Activated CD4-positive, CD25-positive, alpha-beta regulatory T cell treated with anti-CD3 and anti-CD28 coated beads, Interleukin-2, amount 50 U/mL, for 72 hours (primary cell): ENCODE measurements around the gene CARM1.
"Not testable (repeated sequence)": the region's sequence is repeated elsewhere in the genome, so short reads cannot be mapped to it uniquely, and the experiment has no call there.

Experiments
- DNase-seq: peaks from one replicate; pipeline ENCODE4 v3.0.0; 2021

Gene CARM1

DNA sequence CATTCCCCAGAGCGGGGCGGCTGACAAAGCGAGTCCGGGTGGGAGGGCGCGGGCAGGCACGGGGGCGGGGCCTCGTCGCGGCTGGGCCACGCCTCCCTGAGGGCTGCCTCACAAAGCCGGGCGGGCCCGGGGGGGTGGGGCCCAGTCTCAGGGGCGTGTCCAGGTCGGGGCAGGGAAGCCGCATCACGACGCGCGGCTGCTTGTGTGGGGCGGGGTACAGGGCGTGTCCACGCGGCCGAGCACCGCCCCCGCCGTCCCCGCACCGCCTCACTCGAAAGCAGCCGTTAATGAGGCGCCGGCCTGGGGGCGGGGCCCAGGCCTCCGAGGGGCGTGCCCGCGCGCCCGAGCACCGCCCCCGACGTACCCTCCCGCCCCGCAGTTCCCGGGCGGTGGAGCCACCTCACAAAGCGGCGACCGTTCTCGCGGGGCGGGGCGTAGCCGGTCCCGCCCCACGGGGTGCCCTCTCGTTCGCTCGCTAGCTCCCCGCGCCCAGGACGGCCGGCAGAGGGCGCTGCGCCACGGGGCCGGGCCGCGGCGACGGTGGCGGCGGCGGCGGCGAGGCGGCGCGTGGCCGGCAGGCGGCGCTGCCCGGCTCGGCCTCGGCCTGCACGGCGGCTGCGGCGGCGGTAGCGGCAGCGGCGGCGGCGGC, at the start of gene CARM1:
Gene CARM1, plus strand, starts transcription at position 599 of the 649 bp plus-strand sequence. CDS start 150 bp downstream, outside the sequence.
- DNase-seq = peak; percentile 99

- DNase-seq = no peak
Measured at GRCh38 chr19:10823690-10824089, 47.7 kb upstream of the CARM1 start.

DNA sequence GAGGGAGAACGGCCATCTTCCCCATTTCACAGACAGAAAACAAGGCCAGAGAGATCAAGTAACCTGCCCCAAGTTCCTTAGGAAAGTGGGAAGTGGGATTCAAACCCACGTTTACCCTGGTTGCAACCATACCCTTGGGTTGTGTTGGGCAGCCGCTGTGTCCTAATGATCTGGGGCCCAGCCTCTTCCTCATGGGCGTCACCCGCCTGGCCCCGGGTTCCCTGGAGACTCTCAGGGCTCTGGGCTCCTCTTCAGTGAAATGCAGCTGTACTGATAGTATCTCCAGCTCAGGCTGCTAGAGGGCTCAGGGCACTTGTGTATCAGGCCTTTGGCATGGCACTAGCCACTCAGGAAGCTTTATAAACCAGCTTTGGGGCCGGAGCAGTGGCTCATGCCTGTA, 45.1 kb upstream of the CARM1 start:
- no peak for DNase-seq

DNA sequence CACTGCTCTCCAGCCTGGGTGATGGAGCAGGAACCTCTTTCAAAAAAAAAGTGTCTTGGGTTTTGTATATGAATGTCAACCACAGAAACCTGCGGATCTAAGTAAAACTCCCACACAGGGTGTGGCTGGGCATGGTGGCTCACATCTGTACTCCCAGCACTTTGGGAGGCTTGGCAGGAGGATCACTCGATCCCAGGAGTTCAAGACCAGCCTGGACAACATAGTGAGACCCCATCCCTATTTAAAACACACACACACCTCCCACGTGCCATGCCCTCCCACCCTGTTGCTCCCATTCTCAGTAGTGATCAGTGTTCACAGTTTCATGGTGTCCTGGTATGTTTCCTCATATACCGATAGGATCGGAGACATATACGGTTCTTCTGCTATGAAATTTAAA, 44.5 kb upstream of the CARM1 start:
- DNase-seq = no peak

- DNase-seq = no peak
Measured at GRCh38 chr19:10828981-10829821, 42.2 kb upstream of the CARM1 start.

- DNase-seq = no peak
Measured at GRCh38 chr19:10829967-10830366, 41.4 kb upstream of the CARM1 start.

DNA sequence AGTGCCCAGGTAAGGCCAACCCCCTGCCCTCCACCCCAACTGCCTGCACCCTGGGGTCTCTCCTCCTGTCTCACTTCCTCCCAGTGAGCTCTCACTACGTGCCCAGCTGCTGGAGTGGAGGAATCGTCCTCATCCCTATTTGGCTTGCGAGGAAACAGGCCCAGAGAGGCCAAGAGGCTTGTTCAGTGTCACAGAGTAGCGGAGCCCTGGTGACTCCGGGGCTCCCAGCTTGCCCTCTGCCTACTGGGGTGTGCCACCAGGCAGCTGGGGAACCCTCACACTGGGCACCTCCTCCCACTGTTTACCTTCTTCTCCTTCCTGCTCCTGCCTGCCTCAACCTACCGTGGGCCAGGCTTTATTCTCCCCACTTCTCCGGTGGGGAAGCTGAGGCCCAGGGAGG, 41.0 kb upstream of the CARM1 start:
- DNase-seq = no peak

DNA sequence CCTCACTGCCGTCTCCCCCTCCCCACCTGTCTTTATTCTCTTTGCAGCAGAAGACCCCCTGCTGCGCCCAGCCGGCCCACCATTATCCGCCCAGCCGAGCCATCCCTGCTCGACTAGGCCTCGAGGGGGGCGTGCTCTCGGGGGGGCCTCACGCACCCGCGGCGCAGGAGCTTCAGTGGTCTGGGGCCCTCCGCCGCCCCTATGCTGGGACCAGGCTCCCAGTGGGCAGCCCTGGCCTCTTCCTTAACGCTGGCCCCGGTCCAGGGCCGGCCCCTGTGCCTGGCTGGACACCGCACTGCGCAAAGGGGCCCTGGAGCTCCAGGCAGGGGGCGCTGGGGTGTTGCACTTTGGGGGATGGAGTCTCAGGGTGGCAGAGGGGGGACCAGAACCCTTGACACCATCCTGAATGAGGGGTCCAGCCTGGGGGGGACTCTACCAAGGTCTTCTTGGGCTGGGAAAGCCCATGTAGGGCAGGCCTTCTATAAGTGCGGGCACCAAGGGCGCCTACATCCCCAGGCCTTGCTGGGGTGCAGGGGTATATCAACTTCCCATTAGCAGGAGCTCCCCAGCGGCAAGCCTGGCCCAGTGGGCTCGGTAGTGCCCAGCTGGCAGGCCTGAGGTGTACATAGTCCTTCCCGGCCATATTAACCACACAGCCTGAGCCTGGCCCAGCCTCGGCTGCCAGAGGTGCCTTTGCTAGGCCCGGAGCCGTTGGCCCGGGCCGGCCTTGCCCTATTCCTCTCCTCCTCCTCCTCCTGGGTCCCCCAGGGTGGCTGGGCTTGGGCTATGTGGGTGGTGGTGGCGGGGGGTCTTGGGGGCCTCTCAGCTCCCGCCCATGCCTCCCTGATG, 40.2 kb upstream of the CARM1 start:
- DNase-seq = no peak

DNA sequence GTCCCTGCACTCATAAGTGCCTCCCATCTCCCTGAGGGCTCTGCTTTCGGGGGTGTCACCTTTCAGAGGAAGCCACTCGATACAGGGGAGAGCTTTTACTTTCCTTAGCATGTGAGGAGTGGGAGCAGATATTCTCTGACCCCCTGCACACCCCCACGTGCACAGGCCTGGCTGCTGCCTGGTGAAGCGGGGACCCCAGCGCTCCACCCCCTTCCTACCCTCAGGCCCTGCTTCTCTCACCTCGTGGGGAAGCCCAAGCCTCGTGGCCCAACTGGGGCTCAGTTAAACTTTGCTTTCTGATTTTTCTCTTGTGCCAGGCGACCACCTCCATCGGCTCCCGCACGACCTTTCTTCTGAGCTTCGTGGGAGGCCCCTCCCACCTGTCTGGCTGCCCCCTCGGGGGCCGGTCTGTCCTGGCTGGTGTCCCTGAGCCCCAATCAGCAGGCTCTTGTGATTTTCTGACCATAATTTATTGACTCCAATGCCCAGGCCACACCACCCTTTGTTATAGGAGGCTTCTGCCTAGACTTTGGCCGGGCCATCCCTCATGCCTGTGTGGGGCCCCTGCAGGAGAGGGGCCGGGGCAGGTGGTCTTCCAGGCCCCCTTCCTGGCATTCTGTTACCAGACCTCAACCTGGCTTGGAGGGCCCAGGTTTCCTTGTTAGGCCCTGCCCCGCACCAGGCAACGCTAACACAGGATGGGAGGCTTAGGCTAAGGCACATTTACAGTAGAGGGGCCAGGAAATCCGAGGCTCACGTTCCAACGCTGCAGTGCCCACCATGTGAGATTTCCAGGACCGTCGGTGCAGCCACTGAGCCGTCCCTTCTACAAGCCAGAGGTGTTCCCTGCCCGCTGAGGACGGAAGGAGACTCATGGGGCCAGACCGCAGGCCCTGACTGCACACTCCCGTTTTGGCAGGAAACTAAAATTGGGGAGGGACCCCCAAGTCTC, 39.1 kb upstream of the CARM1 start:
- DNase-seq = no peak

DNA sequence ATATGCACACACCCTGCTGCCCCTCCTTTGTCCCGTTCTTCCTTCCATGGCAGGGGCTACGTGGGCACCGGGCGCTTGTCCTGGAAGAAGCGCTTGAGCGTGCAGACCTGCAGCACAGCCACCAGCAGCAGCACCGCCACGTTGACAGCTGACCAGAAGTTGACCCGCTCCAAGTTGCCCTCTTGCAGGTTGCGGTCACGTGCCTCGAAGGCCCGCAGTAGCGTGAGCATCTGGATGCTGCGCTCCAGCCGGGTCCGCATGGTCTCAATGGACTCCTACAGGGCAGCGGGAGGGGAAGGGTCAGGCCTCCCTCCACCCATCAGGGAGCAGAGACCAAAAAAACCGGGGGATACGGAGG, 38.4 kb upstream of the CARM1 start:
- no peak for DNase-seq

- DNase-seq = no peak
Measured at GRCh38 chr19:10835089-10835753, 36.1 kb upstream of the CARM1 start.

GRCh38 chr19:10835754-10836478, 35.4 kb upstream of the CARM1 start, which contains the start of gene TMED1:
TSS of gene TMED1 (minus strand) at chr19:10836212. CDS start at chr19:10836191, 21 bp downstream.
- peak; percentile 98 for DNase-seq

- DNase-seq = peak; percentile 81
Measured at GRCh38 chr19:10836479-10837330, 34.6 kb upstream of the CARM1 start.

DNA sequence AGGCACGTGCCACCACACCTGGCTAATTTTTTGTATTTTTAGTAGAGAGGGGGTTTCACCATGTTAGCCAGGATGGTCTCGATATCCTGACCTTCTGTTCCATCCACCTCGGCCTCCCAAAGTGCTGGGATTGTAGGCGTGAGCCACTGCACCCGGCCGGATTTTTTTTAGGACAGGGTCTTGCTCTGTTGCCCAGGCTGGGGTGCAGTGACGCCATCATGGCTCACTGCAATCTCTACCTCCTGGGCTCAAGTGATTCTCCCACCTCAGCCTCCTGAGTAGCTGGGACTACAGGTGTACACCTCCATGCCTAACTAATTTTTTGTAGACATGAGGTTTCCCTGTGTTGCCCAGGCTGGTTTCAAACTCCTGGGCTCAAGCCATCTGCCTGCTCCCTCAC, 33.7 kb upstream of the CARM1 start:
- not testable (repeated sequence) for DNase-seq

- no peak for DNase-seq
Measured at GRCh38 chr19:10838377-10838776, 33.0 kb upstream of the CARM1 start.

DNA sequence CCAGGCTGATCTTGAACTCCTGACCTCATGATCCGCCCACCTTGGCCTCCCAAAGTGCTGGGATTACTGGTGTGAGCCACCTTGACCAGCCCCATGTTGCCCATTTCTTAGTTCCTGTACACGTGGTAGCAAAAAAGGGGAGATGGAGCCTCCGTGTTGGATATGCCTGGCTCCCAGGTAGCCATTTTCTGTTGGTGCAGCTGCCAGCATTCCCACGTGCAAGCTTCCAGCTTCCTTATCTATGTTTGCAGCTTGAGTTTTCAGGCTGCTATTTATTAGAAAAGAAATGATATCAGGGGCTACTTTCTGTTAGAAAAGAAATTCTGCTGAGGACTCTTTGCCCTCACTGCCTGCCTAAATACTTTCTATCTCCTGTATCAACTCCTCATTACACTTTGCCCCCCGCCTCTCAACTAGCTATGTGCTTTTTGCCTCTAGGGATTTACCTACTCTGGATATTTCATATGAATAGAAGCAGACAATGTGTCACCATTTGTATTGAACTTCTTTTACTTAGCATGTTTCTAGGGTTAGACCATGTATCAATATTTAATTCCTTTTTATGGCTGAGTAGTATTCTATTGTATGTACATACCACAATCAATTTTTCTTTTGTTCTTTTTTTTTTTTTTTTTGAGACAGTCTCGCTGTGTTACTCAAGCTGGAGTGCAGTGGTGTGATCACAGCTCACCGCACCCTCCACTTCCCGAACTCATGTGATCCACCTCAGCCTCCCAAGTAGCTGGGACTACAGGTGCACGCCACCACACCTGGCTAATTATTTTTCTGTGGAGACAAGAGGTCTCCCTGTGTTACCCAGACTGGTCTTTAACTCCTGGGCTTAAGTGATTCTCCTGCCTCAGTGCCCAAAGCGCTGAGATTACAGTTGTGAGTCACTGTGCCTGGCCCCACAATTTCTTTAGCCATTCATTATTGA, 32.0 kb upstream of the CARM1 start:
- no peak for DNase-seq

GRCh38 chr19:10842788-10843187, 28.6 kb upstream of the CARM1 start:
- no peak for DNase-seq

DNA sequence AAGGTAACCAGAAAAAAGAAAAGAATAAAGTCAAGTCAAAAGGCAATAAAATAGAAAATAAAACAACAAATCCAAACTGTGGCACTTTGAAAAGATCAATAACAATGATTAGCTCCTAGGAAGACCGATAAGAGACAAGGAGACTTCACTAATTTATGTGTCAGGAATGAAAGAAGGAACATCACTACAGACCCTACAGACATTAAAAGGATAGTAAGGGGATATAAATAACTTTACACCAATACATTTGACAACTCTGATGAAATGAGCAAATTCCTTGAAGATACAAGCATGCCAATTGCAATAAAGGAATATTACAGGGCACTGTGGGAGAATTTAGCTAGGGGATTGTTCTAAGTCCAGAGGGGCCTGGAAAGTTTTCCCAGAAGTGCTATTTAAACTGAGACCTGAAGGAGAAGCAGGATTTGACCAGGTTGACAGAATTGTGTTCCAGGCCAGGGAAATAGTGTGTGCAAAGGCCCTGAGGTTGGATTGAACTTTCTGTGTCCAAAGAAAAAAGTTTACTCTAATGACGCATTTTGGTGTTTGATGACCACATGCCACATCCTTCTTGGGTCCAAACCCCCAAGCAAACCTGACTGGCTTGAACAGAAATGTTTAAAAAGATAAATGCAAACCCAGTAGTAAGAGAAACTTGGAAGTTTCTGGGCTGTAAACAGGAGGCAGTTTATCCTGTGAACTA, 24.7 kb upstream of the CARM1 start:
- no peak for DNase-seq
